SJCRH30 (cell line): ENCODE results near the gene ZNF821. TPM values are rescaled to one million over a fixed set of nuclear protein-coding genes. Genes with fewer than 3 reads are reported as not detected.
"Not testable (repeated sequence)": the region's sequence is repeated elsewhere in the genome, so short reads cannot be mapped to it uniquely, and the experiment has no call there.

Experiments
- DNase-seq, 2 experiments: peaks; one replicate each; pipeline ENCODE4 v3.0.0-alpha.2; 2015 to 2020
- H3K27ac ChIP-seq: fragments of 250-450 bp; sonication (Bioruptor Pico); 2 replicates; pipeline ENCODE4 v1.5.1; 2020; ENCODE audit warnings: mild to moderate bottlenecking, moderate library complexity
- H3K27me3 ChIP-seq: fragments of 250-450 bp; sonication (Bioruptor Pico); 2 replicates; pipeline ENCODE4 v1.5.1; 2020; ENCODE audit warnings: mild to moderate bottlenecking, moderate library complexity
- H3K36me3 ChIP-seq: fragments of 250-450 bp; sonication (Bioruptor Pico); 2 replicates; pipeline ENCODE4 v1.5.1; 2020; ENCODE audit warnings: mild to moderate bottlenecking, moderate library complexity
- H3K4me1 ChIP-seq: fragments of 250-450 bp; sonication (Bioruptor Pico); 2 replicates; pipeline ENCODE4 v1.5.1; 2020; ENCODE audit warnings: mild to moderate bottlenecking, moderate library complexity
- H3K4me3 ChIP-seq: fragments of 250-450 bp; sonication (Bioruptor Pico); 2 replicates; pipeline ENCODE4 v1.5.1; 2020; ENCODE audit warnings: mild to moderate bottlenecking, moderate library complexity
- H3K9me3 ChIP-seq: fragments of 250-450 bp; sonication (Bioruptor Pico); replicated peaks from 2 replicates; pipeline ENCODE4 v1.5.1; 2020; ENCODE audit warnings: mild to moderate bottlenecking, moderate library complexity
- total RNA-seq: library from RNA; depleted of rRNA; stranded (reverse); fragments of >200 nt; shearing (Covaris generic); gene quantifications from 2 replicates; pipeline ENCODE4 v1.2.3, GENCODE V29; 2014; rRNA removed

The ZNF821 gene
- total RNA-seq, 1 experiment from 2014 or later = 7.5 TPM

DNA sequence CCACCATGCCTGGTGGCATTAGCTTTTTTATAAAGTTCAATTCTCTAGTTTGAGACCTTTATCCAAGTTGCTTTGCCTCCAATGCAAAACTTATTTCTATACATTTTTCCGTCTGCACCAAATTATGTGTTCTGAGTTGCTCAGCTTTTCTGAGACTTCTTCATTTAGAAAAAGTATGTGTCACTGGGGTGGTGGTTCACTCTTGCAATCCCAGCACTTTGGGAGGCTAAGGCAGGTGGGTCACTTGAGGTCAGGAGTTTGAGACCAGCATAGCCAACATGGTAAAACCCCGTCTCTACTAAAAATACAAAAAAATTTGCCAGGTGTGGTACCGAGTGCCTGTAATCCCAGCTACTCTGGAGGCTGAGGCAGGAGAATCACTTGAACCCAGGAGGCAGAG is 52.3 kb downstream of the ZNF821 start:
- H3K4me1 ChIP-seq, H3K27me3 ChIP-seq, H3K27ac ChIP-seq, H3K36me3 ChIP-seq, DNase-seq, H3K4me3 ChIP-seq, H3K9me3 ChIP-seq: not testable (repeated sequence)

DNA sequence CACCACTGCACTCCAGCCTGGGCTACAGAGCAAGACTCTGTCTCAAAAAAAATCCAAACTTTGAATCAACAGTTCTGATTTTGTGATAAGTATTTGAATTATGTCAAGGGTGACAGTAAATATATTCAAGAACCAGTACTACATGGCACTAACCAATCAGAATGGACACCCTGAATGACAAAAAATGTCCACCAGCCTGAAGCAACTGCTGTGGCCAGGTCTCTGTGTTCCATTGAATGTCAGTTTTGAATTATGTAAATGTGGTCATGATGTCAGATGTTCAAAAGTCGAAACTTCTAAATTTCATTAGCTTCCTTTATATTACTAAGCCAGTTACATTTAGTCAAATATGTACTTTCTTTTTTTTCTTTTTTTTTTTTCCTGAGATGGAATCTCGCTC is 53.6 kb downstream of the ZNF821 start:
- H3K36me3 ChIP-seq = no peaks in the 10 kb centered on the region
- H3K27me3 ChIP-seq = no peaks in the 10 kb centered on the region
- H3K9me3 ChIP-seq = no peaks in the 10 kb centered on the region
- DNase-seq = no peak
- H3K27ac ChIP-seq = no peak overlapping the region
- H3K4me3 ChIP-seq = no peak overlapping the region
- H3K4me1 ChIP-seq = no peaks in the 10 kb centered on the region

DNA sequence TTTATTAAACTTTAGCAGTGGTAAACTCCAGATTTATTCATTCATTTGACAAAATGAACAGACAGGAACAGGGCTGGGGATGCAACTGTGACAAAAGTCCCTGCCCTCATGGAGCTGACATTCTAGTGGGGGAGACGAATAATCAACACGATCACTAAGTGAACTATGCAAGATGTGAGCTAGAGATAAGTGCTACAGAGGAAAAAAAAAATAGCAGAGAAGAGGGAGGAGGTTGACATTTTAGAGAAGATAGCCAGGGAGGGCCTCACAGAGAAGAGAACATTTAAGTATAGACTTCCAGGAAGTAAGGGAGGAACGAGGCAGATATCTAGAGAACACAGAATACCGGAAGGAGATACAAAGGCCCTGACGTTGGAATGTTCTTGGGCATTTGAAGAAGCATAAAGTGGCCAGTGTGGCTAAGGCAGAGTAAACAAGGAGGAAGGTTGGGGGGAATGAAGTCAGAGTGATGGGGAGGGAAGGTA is 57.4 kb downstream of the ZNF821 start:
- Histone ChIP-seq H3K9me3 (no peaks in the 10 kb centered on the region), H3K4me3 (no peak overlapping the region), H3K36me3 (no peaks in the 10 kb centered on the region), H3K27ac (no peak overlapping the region), H3K27me3 (no peaks in the 10 kb centered on the region), H3K4me1 (no peaks in the 10 kb centered on the region)
- no peak for DNase-seq

DNA sequence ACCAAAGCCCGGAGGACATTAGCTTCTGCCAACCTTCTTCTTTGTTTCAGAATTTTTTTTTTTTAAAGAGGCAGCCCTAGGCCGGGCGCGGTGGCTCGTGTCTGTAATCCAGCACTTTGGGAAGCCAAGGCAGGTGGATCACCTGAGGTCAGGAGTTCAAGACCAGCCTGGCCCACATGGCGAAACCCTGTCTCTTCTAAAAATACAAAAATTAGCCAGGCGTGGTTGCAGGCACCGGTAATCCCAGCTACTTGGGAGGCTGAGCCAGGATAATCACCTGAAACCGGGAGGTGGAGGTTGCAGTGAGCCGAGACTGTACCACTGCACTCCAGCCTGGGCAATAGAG is 66.9 kb downstream of the ZNF821 start:
- not testable (repeated sequence) for H3K4me3 ChIP-seq, H3K36me3 ChIP-seq, H3K27ac ChIP-seq, DNase-seq, H3K4me1 ChIP-seq, H3K27me3 ChIP-seq, H3K9me3 ChIP-seq

DNA sequence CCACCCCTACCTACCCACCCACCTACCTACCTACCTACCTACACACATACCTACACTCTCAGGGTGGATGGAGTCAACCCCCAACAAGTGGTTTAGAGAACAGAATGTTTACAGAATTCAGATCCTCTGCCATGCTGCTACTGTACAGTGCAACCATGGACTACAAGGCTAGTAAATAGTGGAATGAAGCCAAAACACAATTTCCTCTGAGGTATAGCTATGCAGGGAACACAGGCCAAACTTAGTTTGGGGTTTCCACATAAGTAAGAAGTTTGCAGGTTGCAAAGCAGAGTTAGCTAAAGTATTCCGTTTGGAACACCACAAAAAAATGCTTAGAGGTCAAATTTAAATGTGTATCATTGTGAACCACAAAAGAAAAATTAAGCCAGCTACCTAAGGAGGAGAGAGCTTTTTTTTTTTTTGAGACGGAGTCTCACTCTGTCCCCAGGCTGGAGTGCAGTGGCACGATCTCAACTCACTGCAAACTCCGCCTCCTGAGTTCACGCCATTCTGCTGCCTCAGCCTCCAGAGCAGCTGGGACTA is 72.7 kb downstream of the ZNF821 start:
- no peak for DNase-seq
- 0 out of 2 replicates have a peak, but pooled peaks cover 4% of the 10 kb centered on the region for H3K4me1 ChIP-seq
- H3K9me3 ChIP-seq = no peaks in the 10 kb centered on the region
- no peaks in the 10 kb centered on the region for H3K36me3 ChIP-seq
- H3K4me3 ChIP-seq = no peak overlapping the region
- no peak overlapping the region for H3K27ac ChIP-seq
- no peaks in the 10 kb centered on the region for H3K27me3 ChIP-seq

DNA sequence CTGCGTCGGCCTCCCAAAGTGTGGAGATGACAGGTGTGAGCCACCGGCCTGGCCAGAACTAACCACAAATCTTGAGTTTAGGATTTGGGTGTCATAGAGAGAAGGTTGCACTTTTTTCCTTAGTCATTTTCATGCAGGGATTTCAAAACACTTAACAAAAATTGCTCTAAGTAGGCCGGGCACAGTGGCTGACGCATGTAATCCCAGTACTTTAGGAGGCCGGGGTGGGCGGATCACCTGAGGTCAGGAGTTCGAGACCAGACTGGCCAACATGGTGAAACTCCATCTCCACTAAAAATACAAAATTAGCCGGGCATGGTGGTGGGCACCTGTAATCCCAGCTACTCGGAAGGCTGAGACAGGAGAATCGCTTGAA is 73.8 kb downstream of the ZNF821 start:
- H3K27ac ChIP-seq, H3K27me3 ChIP-seq, H3K4me1 ChIP-seq, H3K9me3 ChIP-seq, DNase-seq, H3K4me3 ChIP-seq, H3K36me3 ChIP-seq: not testable (repeated sequence)

Other genes with a start within 250 kb of the ZNF821 start
- gene PHLPP2, start 159.5 kb downstream of the ZNF821 start, total RNA-seq = 7.4 and 8.3 TPM in 2 replicates
- 40.9 and 46.3 TPM in 2 replicates for gene AP1G1, start 75.3 kb downstream of the ZNF821 start, total RNA-seq
- 13.9 and 15.3 TPM in 2 replicates for gene ATXN1L, start 38.2 kb downstream of the ZNF821 start, total RNA-seq
- gene IST1, start 11.3 kb upstream of the ZNF821 start, total RNA-seq = 179 and 184 TPM in 2 replicates
- not detected in 2 replicates for gene PKD1L3, start 116.2 kb upstream of the ZNF821 start, total RNA-seq
- gene DHODH, start 124.6 kb upstream of the ZNF821 start, total RNA-seq = 6.0 and 8.2 TPM in 2 replicates
- gene HP, start 170.3 kb upstream of the ZNF821 start, total RNA-seq = not detected in 2 replicates
- gene HPR, start 179.0 kb upstream of the ZNF821 start, total RNA-seq = not detected in 2 replicates
- gene TXNL4B, start 209.4 kb upstream of the ZNF821 start, total RNA-seq = 12.7 and 13.1 TPM in 2 replicates
- gene DHX38, start 209.7 kb upstream of the ZNF821 start, total RNA-seq = 24.7 and 27.4 TPM in 2 replicates